Adipocyte (in vitro differentiated cells): ENCODE data around the gene TRDMT1.

Experiments used
- DNase-seq: peaks from one replicate; pipeline ENCODE4 v3.0.0-alpha.2; 2015; ENCODE audit warnings: low read depth
- H3K27me3 ChIP-seq: replicated peaks from 2 replicates; pipeline ENCODE4 v1.7.0; 2013; ENCODE audit warnings: mild to moderate bottlenecking, low read length, moderate library complexity; ENCODE audit not compliant: control insufficient read depth, insufficient read depth
- H3K36me3 ChIP-seq: 2 replicates; pipeline ENCODE4 v1.7.0; 2013; ENCODE audit warnings: low read length, mild to moderate bottlenecking, moderate library complexity; ENCODE audit not compliant: control insufficient read depth, insufficient read depth, severe bottlenecking
- H3K4me1 ChIP-seq: 2 replicates; pipeline ENCODE4 v1.7.0; 2013; ENCODE audit warnings: mild to moderate bottlenecking, low read length, moderate library complexity; ENCODE audit not compliant: control insufficient read depth, insufficient read depth
- H3K4me3 ChIP-seq: 2 replicates; pipeline ENCODE4 v1.7.0; 2013; ENCODE audit warnings: mild to moderate bottlenecking, low read length, moderate library complexity
- H3K9ac ChIP-seq: 2 replicates; pipeline ENCODE4 v1.7.0; 2013; ENCODE audit warnings: mild to moderate bottlenecking, low read length, moderate library complexity
- H3K9me3 ChIP-seq: 2 replicates; pipeline ENCODE4 v1.7.0; 2013; ENCODE audit warnings: mild to moderate bottlenecking, low read length, moderate library complexity; ENCODE audit not compliant: control insufficient read depth

The TRDMT1 gene

GRCh38 chr10:17206210-17206709 lies 4.8 kb upstream of the TRDMT1 start:
- peak; percentile 74 for DNase-seq
- H3K27me3 ChIP-seq = no peaks in the 10 kb centered on the region
- peaks cover 35% of the 10 kb centered on the region for H3K4me1 ChIP-seq
- no peak overlapping the region for H3K9ac ChIP-seq
- no peaks in the 10 kb centered on the region for H3K9me3 ChIP-seq
- H3K36me3 ChIP-seq = no peaks in the 10 kb centered on the region
- no peak overlapping the region for H3K4me3 ChIP-seq

GRCh38 chr10:17203416-17203815 lies 1.9 kb upstream of the TRDMT1 start:
- Histone ChIP-seq H3K27me3 (no peaks in the 10 kb centered on the region), H3K36me3 (no peaks in the 10 kb centered on the region), H3K9ac (no peak overlapping the region), H3K9me3 (no peaks in the 10 kb centered on the region), H3K4me1 (peaks cover 41% of the 10 kb centered on the region), H3K4me3 (no peak overlapping the region)
- DNase-seq = no peak

- no peaks in the 10 kb centered on the region for H3K36me3 ChIP-seq
- no peak overlapping the region for H3K9ac ChIP-seq
- peaks cover 41% of the 10 kb centered on the region for H3K4me1 ChIP-seq
- H3K27me3 ChIP-seq = no peaks in the 10 kb centered on the region
- DNase-seq = no peak
- no peaks in the 10 kb centered on the region for H3K9me3 ChIP-seq
- H3K4me3 ChIP-seq = no peak overlapping the region
Observed at GRCh38 chr10:17202999-17203398, 1.5 kb upstream of the TRDMT1 start.

- Histone ChIP-seq H3K36me3 (no peaks in the 10 kb centered on the region), H3K4me1 (peaks cover 41% of the 10 kb centered on the region), H3K9ac (peak overlapping the region; percentile 95), H3K27me3 (no peaks in the 10 kb centered on the region), H3K9me3 (no peaks in the 10 kb centered on the region), H3K4me3 (no peak overlapping the region)
- no peak for DNase-seq
Observed at GRCh38 chr10:17202506-17202905, 1.0 kb upstream of the TRDMT1 start.

- no peak for DNase-seq
- Histone ChIP-seq H3K9ac (peak overlapping the region; percentile 95), H3K36me3 (no peaks in the 10 kb centered on the region), H3K9me3 (no peaks in the 10 kb centered on the region), H3K4me1 (peaks cover 41% of the 10 kb centered on the region), H3K4me3 (peak overlapping the region; percentile 85), H3K27me3 (no peaks in the 10 kb centered on the region)
Observed at GRCh38 chr10:17201794-17202116, 283 bp upstream of the TRDMT1 start.

GRCh38 chr10:17200001-17200911 lies 1.2 kb downstream of the TRDMT1 start:
- H3K36me3 ChIP-seq = no peaks in the 10 kb centered on the region
- peak overlapping the region; percentile 95 for H3K9ac ChIP-seq
- no peaks in the 10 kb centered on the region for H3K27me3 ChIP-seq
- DNase-seq = no peak
- peak overlapping the region; percentile 85 for H3K4me3 ChIP-seq
- no peaks in the 10 kb centered on the region for H3K9me3 ChIP-seq
- peaks cover 42% of the 10 kb centered on the region for H3K4me1 ChIP-seq

- H3K36me3 ChIP-seq = no peaks in the 10 kb centered on the region
- peaks cover 42% of the 10 kb centered on the region for H3K4me1 ChIP-seq
- peak overlapping the region; percentile 95 for H3K9ac ChIP-seq
- peak; percentile 90 for DNase-seq
- no peaks in the 10 kb centered on the region for H3K9me3 ChIP-seq
- H3K4me3 ChIP-seq = peak overlapping the region; percentile 85
- no peaks in the 10 kb centered on the region for H3K27me3 ChIP-seq
Observed at GRCh38 chr10:17199351-17199804, 2.1 kb downstream of the TRDMT1 start.

- H3K9me3 ChIP-seq = no peaks in the 10 kb centered on the region
- no peaks in the 10 kb centered on the region for H3K36me3 ChIP-seq
- no peak for DNase-seq
- H3K9ac ChIP-seq = no peak overlapping the region
- peaks cover 34% of the 10 kb centered on the region for H3K4me1 ChIP-seq
- H3K4me3 ChIP-seq = no peak overlapping the region
- no peaks in the 10 kb centered on the region for H3K27me3 ChIP-seq
Observed at GRCh38 chr10:17196573-17196972, 4.9 kb downstream of the TRDMT1 start.

- H3K4me3 ChIP-seq = no peak overlapping the region
- H3K36me3 ChIP-seq = no peaks in the 10 kb centered on the region
- H3K4me1 ChIP-seq = peaks cover 33% of the 10 kb centered on the region
- H3K9ac ChIP-seq = peak overlapping the region; percentile 26
- H3K9me3 ChIP-seq = no peaks in the 10 kb centered on the region
- DNase-seq = no peak
- H3K27me3 ChIP-seq = no peaks in the 10 kb centered on the region
Observed at GRCh38 chr10:17196045-17196444, 5.4 kb downstream of the TRDMT1 start.

GRCh38 chr10:17195083-17195482 lies 6.4 kb downstream of the TRDMT1 start:
- Histone ChIP-seq H3K9me3 (no peaks in the 10 kb centered on the region), H3K9ac (no peak overlapping the region), H3K4me3 (no peak overlapping the region), H3K36me3 (no peaks in the 10 kb centered on the region), H3K27me3 (no peaks in the 10 kb centered on the region), H3K4me1 (peaks cover 23% of the 10 kb centered on the region)
- DNase-seq = no peak

- Histone ChIP-seq H3K4me1 (no peaks in the 10 kb centered on the region), H3K9ac (no peak overlapping the region), H3K9me3 (no peaks in the 10 kb centered on the region), H3K4me3 (no peak overlapping the region), H3K27me3 (no peaks in the 10 kb centered on the region), H3K36me3 (no peaks in the 10 kb centered on the region)
- DNase-seq = no peak
Observed at GRCh38 chr10:17190602-17191001, 10.9 kb downstream of the TRDMT1 start.
